GM12891 (cell line): ENCODE measurements around the gene BTD.
"Not testable (repeated sequence)": the region's sequence is repeated elsewhere in the genome, so short reads cannot be mapped to it uniquely, and the experiment has no call there.

Experiments
- PAX5 ChIP-seq: IDR thresholded peaks from 2 replicates; pipeline ENCODE4 v1.6.1; 2011; ENCODE audit warnings: low read length, moderate library complexity, mild to moderate bottlenecking; ENCODE audit not compliant: insufficient read depth, severe bottlenecking
- POLR2A ChIP-seq: IDR thresholded peaks from 2 replicates; pipeline ENCODE4 v1.6.1; 2011; ENCODE audit warnings: low read depth, low read length, control low read depth
- POLR2AphosphoS5 ChIP-seq: IDR thresholded peaks from 2 replicates; pipeline ENCODE4 v1.6.1; 2011; ENCODE audit warnings: low read depth, low read length, control low read depth
- POU2F2 ChIP-seq: IDR thresholded peaks from 2 replicates; pipeline ENCODE4 v1.6.1; 2011; ENCODE audit warnings: low read depth, mild to moderate bottlenecking, control low read depth, low read length, moderate library complexity
- SPI1 ChIP-seq: IDR thresholded peaks from 2 replicates; pipeline ENCODE4 v1.6.1; 2011; ENCODE audit warnings: low read depth, low read length, control low read depth
- TAF1 ChIP-seq: IDR thresholded peaks from 2 replicates; pipeline ENCODE4 v1.6.1; 2011; ENCODE audit warnings: low read depth, low read length, control low read depth

DNA sequence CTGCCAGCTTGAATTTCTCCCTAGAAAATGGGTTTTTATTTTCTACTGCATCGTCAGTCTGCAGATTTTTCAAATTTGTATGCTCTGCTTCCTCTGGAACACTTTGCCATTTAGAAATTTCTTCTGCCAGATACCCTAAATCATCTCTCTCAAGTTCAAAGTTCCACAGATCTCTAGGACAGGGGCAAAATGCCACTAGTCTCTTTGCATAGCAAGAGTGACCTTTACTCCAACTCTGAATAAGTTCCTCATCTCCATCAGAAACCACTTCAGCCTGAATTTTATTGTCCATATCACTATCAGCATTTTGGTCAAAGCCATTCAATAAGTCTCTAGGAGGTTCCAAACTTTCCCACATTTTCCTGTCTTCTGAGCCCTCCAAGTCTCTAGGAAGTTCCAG lies 3.0 kb downstream of the BTD start:
- not testable (repeated sequence) for TF ChIP-seq POLR2A, POLR2AphosphoS5, SPI1, POU2F2, TAF1, PAX5
